ENCODE data around the gene ADGB.

Gene ADGB

DNA sequence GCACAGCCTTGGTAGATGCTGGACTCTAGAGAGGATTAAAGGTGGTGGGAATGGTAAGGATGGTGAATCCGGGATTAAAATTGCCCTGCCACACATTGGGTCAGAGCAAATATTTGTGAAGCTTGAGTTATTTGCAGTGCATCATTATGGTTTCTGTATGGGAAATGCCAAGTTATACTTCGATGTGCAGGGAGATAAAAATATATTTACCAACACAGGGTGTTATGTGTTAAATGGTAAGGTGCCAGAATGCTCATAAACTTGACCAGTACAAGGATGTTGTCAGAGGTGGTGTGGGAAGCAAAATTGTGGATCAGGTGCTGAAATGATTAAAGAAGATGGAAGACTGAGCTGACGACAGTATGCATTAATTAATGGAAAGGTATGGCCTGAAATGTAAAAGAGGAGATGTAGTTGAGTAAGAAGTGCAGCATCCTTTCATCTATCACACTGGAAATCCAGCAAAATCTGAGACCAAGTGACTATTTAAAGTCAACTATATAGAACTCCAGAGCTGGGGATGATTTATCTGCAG, 262.3 kb downstream of the ADGB start:
- no peak for DNase-seq (ENCODE audit: low spot score)

- DNase-seq (ENCODE audit: low spot score) = no peak
Measured at GRCh38 chr6:146861716-146862115, 262.9 kb downstream of the ADGB start.

GRCh38 chr6:146862508-146862919, 263.7 kb downstream of the ADGB start:
- no peak for DNase-seq (ENCODE audit: low spot score)

GRCh38 chr6:146864300-146864699, 265.5 kb downstream of the ADGB start:
- no peak for DNase-seq (ENCODE audit: low spot score)

- DNase-seq (ENCODE audit: low spot score) = no peak
Measured at GRCh38 chr6:146864885-146865284, 266.1 kb downstream of the ADGB start.

Measured in kidney capillary endothelial cell (primary cell).